K562 (cell line): Measurements from ENCODE around the gene CALHM4. TPM values are rescaled to one million over a fixed set of nuclear protein-coding genes. Genes with fewer than 3 reads are reported as not detected.
A peak's percentile ranks its signal among the peaks of the same experiment; 100 is the strongest.

ENCODE experiments used
- ARHGAP35 ChIP-seq: fragments of 450-650 bp; IDR thresholded peaks from 2 replicates; pipeline ENCODE4 v1.6.1; 2018; ENCODE audit not compliant: partially characterized antibody
- CREB1 ChIP-seq, 2 experiments: sonication (generic) in 1 of 2; formaldehyde crosslinking in 1 of 2; IDR thresholded peaks; 2 replicates each; pipeline versions ENCODE4 v1.6.1 to v1.8.0; 2012 to 2022; ENCODE audit warnings: inconsistent platforms in 1 of 2, mild to moderate bottlenecking in 1 of 2, missing genetic modification reagents in 1 of 2, moderate library complexity in 1 of 2
- CXXC5 ChIP-seq: fragments of 250-450 bp; sonication (Bioruptor Pico); IDR thresholded peaks from 2 replicates; pipeline ENCODE4 v1.8.0; 2022; ENCODE audit warnings: inconsistent platforms, mild to moderate bottlenecking, moderate library complexity
- EHMT2 ChIP-seq: fragments of 450-650 bp; IDR thresholded peaks from 2 replicates; pipeline ENCODE4 v1.6.1; 2018; ENCODE audit warnings: antibody characterized with exemption
- GMEB1 ChIP-seq: fragments of 250-450 bp; sonication (Bioruptor Pico); IDR thresholded peaks from 2 replicates; pipeline ENCODE4 v1.4.0; 2020; ENCODE audit warnings: mild to moderate bottlenecking
- LEF1 ChIP-seq: fragments of 450-650 bp; IDR thresholded peaks from 2 replicates; pipeline ENCODE4 v1.6.1; 2016; ENCODE audit warnings: mild to moderate bottlenecking
- MTA2 ChIP-seq: fragments of 450-650 bp; IDR thresholded peaks from 2 replicates; pipeline ENCODE4 v1.6.1; 2016; ENCODE audit warnings: low read depth
- MYNN ChIP-seq, 2 experiments: sonication (generic); formaldehyde crosslinking in 1 of 2; IDR thresholded peaks; 2 replicates each; pipeline versions ENCODE4 v1.5.0 to v1.6.1; 2016 to 2020; ENCODE audit warnings: antibody characterized with exemption in 1 of 2, missing genetic modification reagents in 1 of 2
- POU5F1 ChIP-seq: fragments of 150-350 bp; IDR thresholded peaks from 2 replicates; pipeline ENCODE4 v1.6.1; 2014; ENCODE audit warnings: borderline replicate concordance, low read length, low read depth, mild to moderate bottlenecking; ENCODE audit not compliant: partially characterized antibody
- RAD51 ChIP-seq: fragments of 450-650 bp; IDR thresholded peaks from 2 replicates; pipeline ENCODE4 v1.7.1; 2016; ENCODE audit warnings: low read depth, mild to moderate bottlenecking, borderline replicate concordance
- RCOR1 ChIP-seq, 2 experiments: IDR thresholded peaks; 2 replicates each; pipeline ENCODE4 v1.6.1; 2012; ENCODE audit warnings: low read depth in 2 of 2, low read length in 2 of 2, borderline replicate concordance in 1 of 2, improper control_type of control experiment in 1 of 2
- RFX5 ChIP-seq: IDR thresholded peaks from 2 replicates; pipeline ENCODE4 v1.6.1; 2011; ENCODE audit warnings: low read depth, mild to moderate bottlenecking, improper control_type of control experiment, low read length
- SMARCA4 ChIP-seq: fragments of 450-650 bp; IDR thresholded peaks from 2 replicates; pipeline ENCODE4 v1.6.1; 2016
- SMARCE1 ChIP-seq: fragments of 450-650 bp; IDR thresholded peaks from 2 replicates; pipeline ENCODE4 v1.7.1; 2016; ENCODE audit warnings: mild to moderate bottlenecking
- SMC3 ChIP-seq: conservative IDR thresholded peaks from 2 replicates; pipeline ENCODE4 v1.6.1; 2011; ENCODE audit warnings: low read depth, low read length, improper control_type of control experiment; ENCODE audit not compliant: insufficient read depth
- ZNF592 ChIP-seq: fragments of 450-650 bp; IDR thresholded peaks from 2 replicates; pipeline ENCODE4 v1.6.1; 2017; ENCODE audit warnings: antibody characterized with exemption, mild to moderate bottlenecking
- polyA plus RNA-seq, 8 experiments: library from polyadenylated mRNA; depleted of rRNA in 4 of 8; stranded (reverse) in 5 of 8; unstranded in 3 of 8; fragments of >200 nt; fragmentation: Nextera tagmentation in 2 of 8; fragmentation: Illumina TruSeq in 1 of 8; extraction: Ambion mirVana in 2 of 8; extraction: Trizol in 1 of 8; gene quantifications; 2 replicates each; pipeline versions ENCODE4 v1.2.1 to v1.2.3, GENCODE V29; 2011 to 2014; ENCODE audit warnings: inconsistent platforms in 1 of 8, missing spikeins in 1 of 8
- total RNA-seq, 7 experiments: library from RNA; depleted of rRNA in 6 of 7; stranded (reverse); fragments of >200 nt in 6 of 7; fragmentation: Illumina TruSeq in 2 of 7; extraction: Trizol in 2 of 7; gene quantifications; 2 replicates each; pipeline versions ENCODE4 v1.2.1 to v1.2.3, GENCODE V29; 2011 to 2021; ENCODE audit warnings: low replicate concordance in 1 of 7
- TF ChIP-seq, protein P1 (sequence below): fragments of 450-650 bp; IDR thresholded peaks from 2 replicates; pipeline ENCODE4 v1.6.1; 2018; ENCODE audit not compliant: partially characterized antibody
- TF ChIP-seq, protein P2 (sequence below): fragments of 450-650 bp; IDR thresholded peaks from 2 replicates; pipeline ENCODE4 v1.6.1; 2017; ENCODE audit warnings: antibody characterized with exemption

Gene CALHM4
- total and polyA plus RNA-seq, 9 of the 15 experiments (the other 6 are each of a cell fraction or from before 2014, with no cell fraction given) = not detected

DNA sequence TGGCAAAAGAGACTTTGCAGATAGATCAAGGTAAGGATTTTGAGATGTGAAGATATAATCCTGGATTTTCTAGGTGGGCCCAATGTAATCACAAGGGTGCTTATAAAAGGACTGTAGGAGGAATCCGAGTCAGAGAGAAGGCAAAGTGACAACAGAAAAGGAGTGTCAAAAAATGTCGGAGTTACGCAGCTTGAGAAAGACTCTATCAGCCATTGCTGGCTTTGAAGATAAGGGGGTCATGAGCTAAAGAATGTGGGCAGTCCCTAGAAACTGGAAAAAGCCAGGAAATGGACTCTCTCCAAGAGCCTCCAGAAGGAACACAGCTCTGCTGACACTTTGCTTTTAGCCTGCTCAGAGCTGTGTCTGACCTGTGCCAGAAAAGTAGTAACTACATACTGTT is 9.1 kb downstream of the CALHM4 start (continued):
- TF ChIP-seq ZNF592 (peak; percentile 64; the same call in 1 of the 2 replicates), SMC3 (no peak), RAD51 (no peak), GMEB1 (CRISPR knock-in tag) (no peak), SMARCA4 (peak; percentile 80), MTA2 (peak; percentile 66), RFX5 (no peak), CREB1 (IDR thresholded peaks at IDR 0.05) (peak; percentile 22; the same call in 1 of the 2 replicates), CREB1 (CRISPR knock-in tag; IDR thresholded peaks at IDR 0.05) (no peak), LEF1 (peak; percentile 76), POU5F1 (no peak), RCOR1 (IDR thresholded peaks at IDR 0.05; ENCODE audit: borderline replicate concordance in 1 of 2, low read depth in 2 of 2, low read length in 2 of 2) (no peak), ARHGAP35 (no peak), CXXC5 (CRISPR knock-in tag) (peak; percentile 77), MYNN (IDR thresholded peaks at IDR 0.05) (no peak), MYNN (CRISPR knock-in tag; IDR thresholded peaks at IDR 0.05) (no peak), EHMT2 (peak; percentile 70; the same call in 1 of the 2 replicates), SMARCE1 (peak; percentile 61; the same call in 1 of the 2 replicates)
- TF ChIP-seq, protein P1, sequence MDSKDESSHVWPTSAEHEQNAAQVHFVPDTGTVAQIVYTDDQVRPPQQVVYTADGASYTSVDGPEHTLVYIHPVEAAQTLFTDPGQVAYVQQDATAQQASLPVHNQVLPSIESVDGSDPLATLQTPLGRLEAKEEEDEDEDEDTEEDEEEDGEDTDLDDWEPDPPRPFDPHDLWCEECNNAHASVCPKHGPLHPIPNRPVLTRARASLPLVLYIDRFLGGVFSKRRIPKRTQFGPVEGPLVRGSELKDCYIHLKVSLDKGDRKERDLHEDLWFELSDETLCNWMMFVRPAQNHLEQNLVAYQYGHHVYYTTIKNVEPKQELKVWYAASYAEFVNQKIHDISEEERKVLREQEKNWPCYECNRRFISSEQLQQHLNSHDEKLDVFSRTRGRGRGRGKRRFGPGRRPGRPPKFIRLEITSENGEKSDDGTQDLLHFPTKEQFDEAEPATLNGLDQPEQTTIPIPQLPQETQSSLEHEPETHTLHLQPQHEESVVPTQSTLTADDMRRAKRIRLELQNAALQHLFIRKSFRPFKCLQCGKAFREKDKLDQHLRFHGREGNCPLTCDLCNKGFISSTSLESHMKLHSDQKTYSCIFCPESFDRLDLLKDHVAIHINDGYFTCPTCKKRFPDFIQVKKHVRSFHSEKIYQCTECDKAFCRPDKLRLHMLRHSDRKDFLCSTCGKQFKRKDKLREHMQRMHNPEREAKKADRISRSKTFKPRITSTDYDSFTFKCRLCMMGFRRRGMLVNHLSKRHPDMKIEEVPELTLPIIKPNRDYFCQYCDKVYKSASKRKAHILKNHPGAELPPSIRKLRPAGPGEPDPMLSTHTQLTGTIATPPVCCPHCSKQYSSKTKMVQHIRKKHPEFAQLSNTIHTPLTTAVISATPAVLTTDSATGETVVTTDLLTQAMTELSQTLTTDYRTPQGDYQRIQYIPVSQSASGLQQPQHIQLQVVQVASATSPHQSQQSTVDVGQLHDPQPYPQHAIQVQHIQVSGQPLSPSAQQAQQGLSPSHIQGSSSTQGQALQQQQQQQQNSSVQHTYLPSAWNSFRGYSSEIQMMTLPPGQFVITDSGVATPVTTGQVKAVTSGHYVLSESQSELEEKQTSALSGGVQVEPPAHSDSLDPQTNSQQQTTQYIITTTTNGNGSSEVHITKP = peak; percentile 17
- TF ChIP-seq, protein P2, sequence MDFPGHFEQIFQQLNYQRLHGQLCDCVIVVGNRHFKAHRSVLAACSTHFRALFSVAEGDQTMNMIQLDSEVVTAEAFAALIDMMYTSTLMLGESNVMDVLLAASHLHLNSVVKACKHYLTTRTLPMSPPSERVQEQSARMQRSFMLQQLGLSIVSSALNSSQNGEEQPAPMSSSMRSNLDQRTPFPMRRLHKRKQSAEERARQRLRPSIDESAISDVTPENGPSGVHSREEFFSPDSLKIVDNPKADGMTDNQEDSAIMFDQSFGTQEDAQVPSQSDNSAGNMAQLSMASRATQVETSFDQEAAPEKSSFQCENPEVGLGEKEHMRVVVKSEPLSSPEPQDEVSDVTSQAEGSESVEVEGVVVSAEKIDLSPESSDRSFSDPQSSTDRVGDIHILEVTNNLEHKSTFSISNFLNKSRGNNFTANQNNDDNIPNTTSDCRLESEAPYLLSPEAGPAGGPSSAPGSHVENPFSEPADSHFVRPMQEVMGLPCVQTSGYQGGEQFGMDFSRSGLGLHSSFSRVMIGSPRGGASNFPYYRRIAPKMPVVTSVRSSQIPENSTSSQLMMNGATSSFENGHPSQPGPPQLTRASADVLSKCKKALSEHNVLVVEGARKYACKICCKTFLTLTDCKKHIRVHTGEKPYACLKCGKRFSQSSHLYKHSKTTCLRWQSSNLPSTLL = no peak
